ENCODE measurements around the gene TFF3. TPM values are rescaled to one million over a fixed set of nuclear protein-coding genes. Genes with fewer than 3 reads are reported as not detected.
"Not testable (repeated sequence)": the region's sequence is repeated elsewhere in the genome, so short reads cannot be mapped to it uniquely, and the experiment has no call there.

The TFF3 gene
- polyA plus RNA-seq, 1 donor = 585 TPM

GRCh38 chr21:42292563-42293142, 22.6 kb downstream of the TFF3 start:
- no CpG with 5 or more reads among the region's 4 CpGs for WGBS (ENCODE audit: insufficient coverage, low lambda C conversion rate)
- not testable (repeated sequence) for H3K4me1 ChIP-seq (ENCODE audit: control insufficient read depth, insufficient read depth, low read length); H3K27ac ChIP-seq (ENCODE audit: low read length); DNase-seq; H3K27me3 ChIP-seq (ENCODE audit: control insufficient read depth, insufficient read depth, low read length); H3K36me3 ChIP-seq (ENCODE audit: control insufficient read depth, insufficient read depth, low read length); H3K4me3 ChIP-seq (ENCODE audit: low read length)
- peaks cover 15% of the 10 kb centered on the region for H3K9me3 ChIP-seq (ENCODE audit: control insufficient read depth, low read depth, low read length)

- Histone ChIP-seq H3K27ac (ENCODE audit: low read length) (no peak overlapping the region), H3K4me3 (ENCODE audit: low read length) (no peak overlapping the region), H3K4me1 (ENCODE audit: control insufficient read depth, insufficient read depth, low read length) (no peaks in the 10 kb centered on the region), H3K36me3 (ENCODE audit: control insufficient read depth, insufficient read depth, low read length) (peaks cover 6% of the 10 kb centered on the region), H3K27me3 (ENCODE audit: control insufficient read depth, insufficient read depth, low read length) (peaks cover 2% of the 10 kb centered on the region), H3K9me3 (ENCODE audit: control insufficient read depth, low read depth, low read length) (peaks cover 15% of the 10 kb centered on the region)
- WGBS (ENCODE audit: insufficient coverage, low lambda C conversion rate) = no CpG with 5 or more reads among the region's 22 CpGs
- DNase-seq = no peak
Observed at GRCh38 chr21:42291751-42292562, 23.3 kb downstream of the TFF3 start.

- H3K9me3 ChIP-seq (ENCODE audit: control insufficient read depth, low read depth, low read length) = peaks cover 15% of the 10 kb centered on the region
- no peak overlapping the region for H3K4me3 ChIP-seq (ENCODE audit: low read length)
- no peak overlapping the region for H3K27ac ChIP-seq (ENCODE audit: low read length)
- H3K4me1 ChIP-seq (ENCODE audit: control insufficient read depth, insufficient read depth, low read length) = no peaks in the 10 kb centered on the region
- H3K36me3 ChIP-seq (ENCODE audit: control insufficient read depth, insufficient read depth, low read length) = peaks cover 6% of the 10 kb centered on the region
- no peak for DNase-seq
- H3K27me3 ChIP-seq (ENCODE audit: control insufficient read depth, insufficient read depth, low read length) = peaks cover under 1% of the 10 kb centered on the region
- no CpG with 5 or more reads among the region's 35 CpGs for WGBS (ENCODE audit: insufficient coverage, low lambda C conversion rate)
Observed at GRCh38 chr21:42291003-42291750, 24.0 kb downstream of the TFF3 start.

GRCh38 chr21:42290505-42290904, 24.7 kb downstream of the TFF3 start:
- Histone ChIP-seq H3K4me3 (ENCODE audit: low read length) (no peak overlapping the region), H3K4me1 (ENCODE audit: control insufficient read depth, insufficient read depth, low read length) (no peaks in the 10 kb centered on the region), H3K27me3 (ENCODE audit: control insufficient read depth, insufficient read depth, low read length) (no peaks in the 10 kb centered on the region), H3K36me3 (ENCODE audit: control insufficient read depth, insufficient read depth, low read length) (peaks cover 5% of the 10 kb centered on the region), H3K9me3 (ENCODE audit: control insufficient read depth, low read depth, low read length) (peaks cover 15% of the 10 kb centered on the region), H3K27ac (ENCODE audit: low read length) (no peak overlapping the region)
- no peak for DNase-seq
- WGBS (ENCODE audit: insufficient coverage, low lambda C conversion rate) = no CpG with 5 or more reads among the region's 3 CpGs

- Histone ChIP-seq H3K4me1 (ENCODE audit: control insufficient read depth, insufficient read depth, low read length) (no peaks in the 10 kb centered on the region), H3K9me3 (ENCODE audit: control insufficient read depth, low read depth, low read length) (peaks cover 15% of the 10 kb centered on the region), H3K36me3 (ENCODE audit: control insufficient read depth, insufficient read depth, low read length) (peaks cover 5% of the 10 kb centered on the region), H3K27me3 (ENCODE audit: control insufficient read depth, insufficient read depth, low read length) (no peaks in the 10 kb centered on the region), H3K4me3 (ENCODE audit: low read length) (no peak overlapping the region), H3K27ac (ENCODE audit: low read length) (no peak overlapping the region)
- no peak for DNase-seq
- WGBS (ENCODE audit: insufficient coverage, low lambda C conversion rate) = no CpG with 5 or more reads among the region's 18 CpGs
Observed at GRCh38 chr21:42289926-42290325, 25.3 kb downstream of the TFF3 start.

- H3K36me3 ChIP-seq (ENCODE audit: control insufficient read depth, insufficient read depth, low read length) = peaks cover 5% of the 10 kb centered on the region
- WGBS (ENCODE audit: insufficient coverage, low lambda C conversion rate) = no CpG with 5 or more reads among the region's 5 CpGs
Observed at GRCh38 chr21:42288962-42289361, 26.2 kb downstream of the TFF3 start.

GRCh38 chr21:42287193-42288083, 27.8 kb downstream of the TFF3 start:
- H3K9me3 ChIP-seq (ENCODE audit: control insufficient read depth, low read depth, low read length) = no peaks in the 10 kb centered on the region
- H3K27me3 ChIP-seq (ENCODE audit: control insufficient read depth, insufficient read depth, low read length) = no peaks in the 10 kb centered on the region
- WGBS (ENCODE audit: insufficient coverage, low lambda C conversion rate) = no CpG with 5 or more reads among the region's 36 CpGs
- DNase-seq = no peak
- no peak overlapping the region for H3K27ac ChIP-seq (ENCODE audit: low read length)
- H3K4me1 ChIP-seq (ENCODE audit: control insufficient read depth, insufficient read depth, low read length) = no peaks in the 10 kb centered on the region
- no peak overlapping the region for H3K4me3 ChIP-seq (ENCODE audit: low read length)
- H3K36me3 ChIP-seq (ENCODE audit: control insufficient read depth, insufficient read depth, low read length) = peaks cover 5% of the 10 kb centered on the region

More at GRCh38 chr21:42288962-42289361, 26.2 kb downstream of the TFF3 start:
- Histone ChIP-seq H3K27me3 (ENCODE audit: control insufficient read depth, insufficient read depth, low read length) (no peaks in the 10 kb centered on the region), H3K27ac (ENCODE audit: low read length) (no peak overlapping the region), H3K4me3 (ENCODE audit: low read length) (no peak overlapping the region), H3K4me1 (ENCODE audit: control insufficient read depth, insufficient read depth, low read length) (no peaks in the 10 kb centered on the region), H3K9me3 (ENCODE audit: control insufficient read depth, low read depth, low read length) (peaks cover 14% of the 10 kb centered on the region)
- DNase-seq = no peak

GRCh38 chr21:42286416-42286815, 28.8 kb downstream of the TFF3 start:
- peaks cover 5% of the 10 kb centered on the region for H3K36me3 ChIP-seq (ENCODE audit: control insufficient read depth, insufficient read depth, low read length)
- DNase-seq = no peak
- H3K9me3 ChIP-seq (ENCODE audit: control insufficient read depth, low read depth, low read length) = no peaks in the 10 kb centered on the region
- no peak overlapping the region for H3K4me3 ChIP-seq (ENCODE audit: low read length)
- no peak overlapping the region for H3K27ac ChIP-seq (ENCODE audit: low read length)
- no peaks in the 10 kb centered on the region for H3K27me3 ChIP-seq (ENCODE audit: control insufficient read depth, insufficient read depth, low read length)
- no peaks in the 10 kb centered on the region for H3K4me1 ChIP-seq (ENCODE audit: control insufficient read depth, insufficient read depth, low read length)
- WGBS (ENCODE audit: insufficient coverage, low lambda C conversion rate) = 100% methylated on average over 1 of the region's 12 CpGs

GRCh38 chr21:42285569-42286245, 29.5 kb downstream of the TFF3 start:
- no peak overlapping the region for H3K4me3 ChIP-seq (ENCODE audit: low read length)
- H3K27ac ChIP-seq (ENCODE audit: low read length) = no peak overlapping the region
- H3K27me3 ChIP-seq (ENCODE audit: control insufficient read depth, insufficient read depth, low read length) = no peaks in the 10 kb centered on the region
- H3K36me3 ChIP-seq (ENCODE audit: control insufficient read depth, insufficient read depth, low read length) = peaks cover 5% of the 10 kb centered on the region
- H3K9me3 ChIP-seq (ENCODE audit: control insufficient read depth, low read depth, low read length) = no peaks in the 10 kb centered on the region
- no peak for DNase-seq
- no CpG with 5 or more reads among the region's 13 CpGs for whole genome bisulfite sequencing (ENCODE audit: insufficient coverage, low lambda C conversion rate)
- no peaks in the 10 kb centered on the region for H3K4me1 ChIP-seq (ENCODE audit: control insufficient read depth, insufficient read depth, low read length)

Measured in large intestine (tissue), 3 donors.